K562 (cell line): ENCODE results near the gene PVALEF. TPM values are rescaled to one million over a fixed set of nuclear protein-coding genes. Genes with fewer than 3 reads are reported as not detected.

Experiments used
- ARHGAP35 ChIP-seq: fragments of 450-650 bp; IDR thresholded peaks from 2 replicates; pipeline ENCODE4 v1.6.1; 2018; ENCODE audit not compliant: partially characterized antibody
- BCOR ChIP-seq: fragments of 450-650 bp; IDR thresholded peaks from 2 replicates; pipeline ENCODE4 v1.6.1; 2016
- BRF1 ChIP-seq: IDR thresholded peaks from 3 replicates; pipeline ENCODE4 v1.6.1; 2011; ENCODE audit warnings: borderline replicate concordance, mild to moderate bottlenecking; ENCODE audit not compliant: insufficient read length; ENCODE audit errors: extremely low read depth
- CREBBP ChIP-seq: IDR thresholded peaks from one replicate; pipeline ENCODE4 v1.6.1; 2012; ENCODE audit warnings: low read depth, mild to moderate bottlenecking, control low read depth, inconsistent platforms, low read length
- E2F3 ChIP-seq: fragments of 250-450 bp; sonication (Bioruptor Pico); IDR thresholded peaks from 2 replicates; pipeline ENCODE4 v1.4.0; 2020; ENCODE audit warnings: mild to moderate bottlenecking
- ELK3 ChIP-seq: fragments of 450-650 bp; formaldehyde crosslinking; IDR thresholded peaks from 2 replicates; pipeline ENCODE4 v1.4.0; 2020; ENCODE audit warnings: mild to moderate bottlenecking
- FOXP1 ChIP-seq: sonication (generic); formaldehyde crosslinking; IDR thresholded peaks from 2 replicates; pipeline ENCODE4 v1.8.0; 2022; ENCODE audit warnings: mild to moderate bottlenecking, missing genetic modification reagents
- FUS ChIP-seq: fragments of 200-400 bp; formaldehyde crosslinking; optimal IDR thresholded peaks from 2 replicates; pipeline ENCODE3; 2017; ENCODE audit warnings: low read depth, low read length
- MGA ChIP-seq: fragments of 450-650 bp; IDR thresholded peaks from 2 replicates; pipeline ENCODE4 v1.6.1; 2016; ENCODE audit warnings: mild to moderate bottlenecking, moderate library complexity
- PHB ChIP-seq: fragments of 250-450 bp; sonication (Bioruptor Pico); IDR thresholded peaks from 2 replicates; pipeline ENCODE4 v1.5.0; 2021
- SRSF3 ChIP-seq: fragments of 200-400 bp; formaldehyde crosslinking; IDR thresholded peaks from 2 replicates; pipeline ENCODE4 v1.6.1; 2016; ENCODE audit warnings: mild to moderate bottlenecking, low read length, moderate library complexity; ENCODE audit not compliant: insufficient read depth
- TARDBP ChIP-seq: fragments of 450-650 bp; IDR thresholded peaks from 2 replicates; pipeline ENCODE4 v1.6.1; 2016
- ZC3H8 ChIP-seq: fragments of 450-650 bp; IDR thresholded peaks from 2 replicates; pipeline ENCODE4 v1.6.1; 2017
- ZNF174 ChIP-seq: fragments of 250-450 bp; sonication (Bioruptor Pico); IDR thresholded peaks from 2 replicates; pipeline ENCODE4 v1.4.0; 2020; ENCODE audit warnings: mild to moderate bottlenecking
- ZNF277 ChIP-seq: fragments of 250-450 bp; sonication (Bioruptor Pico); IDR thresholded peaks from 2 replicates; pipeline ENCODE4 v1.8.0; 2022; ENCODE audit warnings: inconsistent platforms, mild to moderate bottlenecking, moderate library complexity, borderline replicate concordance
- polyA plus RNA-seq, 8 experiments: library from polyadenylated mRNA; depleted of rRNA in 4 of 8; stranded (reverse) in 5 of 8; unstranded in 3 of 8; fragments of >200 nt; fragmentation: Nextera tagmentation in 2 of 8; fragmentation: Illumina TruSeq in 1 of 8; extraction: Ambion mirVana in 2 of 8; extraction: Trizol in 1 of 8; gene quantifications; 2 replicates each; pipeline versions ENCODE4 v1.2.1 to v1.2.3, GENCODE V29; 2011 to 2014; ENCODE audit warnings: inconsistent platforms in 1 of 8, missing spikeins in 1 of 8
- total RNA-seq, 7 experiments: library from RNA; depleted of rRNA in 6 of 7; stranded (reverse); fragments of >200 nt in 6 of 7; fragmentation: Illumina TruSeq in 2 of 7; extraction: Trizol in 2 of 7; gene quantifications; 2 replicates each; pipeline versions ENCODE4 v1.2.1 to v1.2.3, GENCODE V29; 2011 to 2021; ENCODE audit warnings: low replicate concordance in 1 of 7

The PVALEF gene
- total and polyA plus RNA-seq, 9 of the 15 experiments (the other 6 are each of a cell fraction or from before 2014, with no cell fraction given) = not detected

GRCh38 chr17:81119223-81120148 is 45.8 kb upstream of the PVALEF start (continued):
- TF ChIP-seq MGA (peak; percentile 38), PHB (CRISPR knock-in tag) (no peak), BRF1 (no peak), E2F3 (CRISPR knock-in tag) (no peak), ARHGAP35 (no peak), SRSF3 (no peak), FOXP1 (CRISPR knock-in tag) (no peak), BCOR (no peak), ZNF174 (CRISPR knock-in tag) (no peak), ELK3 (CRISPR knock-in tag) (no peak), TARDBP (peak; percentile 100), CREBBP (no peak), ZNF277 (CRISPR knock-in tag) (no peak), FUS (no peak), ZC3H8 (no peak)
